ENCODE results near the gene SLC8A2.

DNA sequence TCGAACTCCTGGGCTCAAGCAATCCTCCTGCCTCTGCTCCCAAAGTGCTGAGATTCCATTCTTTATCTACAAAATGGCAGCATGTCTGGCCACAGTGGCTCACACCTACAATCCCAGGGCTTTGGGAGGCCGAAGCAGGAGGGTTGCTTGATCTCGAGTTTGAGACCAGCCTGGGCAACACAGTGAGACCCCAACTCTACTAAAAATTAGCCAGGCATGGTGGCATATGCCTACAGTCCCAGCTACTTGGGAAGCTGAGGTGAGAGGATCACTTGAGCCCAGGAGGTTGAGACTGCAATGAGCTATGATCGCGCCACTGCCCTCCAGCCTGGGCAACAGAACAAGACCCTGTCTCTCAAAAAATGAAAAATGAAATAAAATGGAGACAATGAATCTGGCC is 37.0 kb upstream of the SLC8A2 start:
- TF ChIP-seq CTCF (IDR thresholded peaks at IDR 0.05): no peak
- TF ChIP-seq POLR2A (IDR thresholded peaks at IDR 0.05): no peak
- TF ChIP-seq POLR2AphosphoS5 (IDR thresholded peaks at IDR 0.05): no peak
- no peak for TF ChIP-seq EP300 (IDR thresholded peaks at IDR 0.05; ENCODE audit: low read depth)

Measured in transverse colon (tissue), 4 donors.